ENCODE data around the gene SLC13A3.

DNA sequence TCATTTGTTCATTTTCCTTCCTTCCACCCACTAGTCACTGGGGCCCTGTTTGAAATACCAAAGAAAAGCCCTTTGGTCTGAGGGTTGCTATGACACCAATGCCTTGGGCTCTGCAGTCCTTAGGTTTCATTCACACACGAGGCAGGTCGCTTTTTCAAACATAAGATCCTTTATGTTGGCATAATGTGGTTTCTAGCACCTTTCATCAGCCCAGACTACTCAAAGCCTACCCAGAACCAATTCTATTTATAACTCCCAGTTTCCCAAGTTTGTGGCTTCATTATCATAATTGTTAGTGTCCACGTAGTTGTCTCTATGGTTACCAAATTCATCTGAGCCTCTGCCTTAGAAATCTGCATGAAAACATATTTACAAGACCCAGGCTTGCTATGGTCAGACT lies 44.6 kb upstream of the SLC13A3 start:
- TF ChIP-seq, protein P1, sequence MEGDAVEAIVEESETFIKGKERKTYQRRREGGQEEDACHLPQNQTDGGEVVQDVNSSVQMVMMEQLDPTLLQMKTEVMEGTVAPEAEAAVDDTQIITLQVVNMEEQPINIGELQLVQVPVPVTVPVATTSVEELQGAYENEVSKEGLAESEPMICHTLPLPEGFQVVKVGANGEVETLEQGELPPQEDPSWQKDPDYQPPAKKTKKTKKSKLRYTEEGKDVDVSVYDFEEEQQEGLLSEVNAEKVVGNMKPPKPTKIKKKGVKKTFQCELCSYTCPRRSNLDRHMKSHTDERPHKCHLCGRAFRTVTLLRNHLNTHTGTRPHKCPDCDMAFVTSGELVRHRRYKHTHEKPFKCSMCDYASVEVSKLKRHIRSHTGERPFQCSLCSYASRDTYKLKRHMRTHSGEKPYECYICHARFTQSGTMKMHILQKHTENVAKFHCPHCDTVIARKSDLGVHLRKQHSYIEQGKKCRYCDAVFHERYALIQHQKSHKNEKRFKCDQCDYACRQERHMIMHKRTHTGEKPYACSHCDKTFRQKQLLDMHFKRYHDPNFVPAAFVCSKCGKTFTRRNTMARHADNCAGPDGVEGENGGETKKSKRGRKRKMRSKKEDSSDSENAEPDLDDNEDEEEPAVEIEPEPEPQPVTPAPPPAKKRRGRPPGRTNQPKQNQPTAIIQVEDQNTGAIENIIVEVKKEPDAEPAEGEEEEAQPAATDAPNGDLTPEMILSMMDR (conservative IDR thresholded peaks at IDR 0.05 in 1 of 2, IDR thresholded peaks at IDR 0.05 in 1 of 2; ENCODE audit: extremely low read depth in 1 of 2, insufficient read depth in 1 of 2, low read depth in 1 of 2, low read length in 2 of 2): no peak
- TF ChIP-seq EZH2 (IDR thresholded peaks at IDR 0.05; ENCODE audit: borderline replicate concordance, low read length): no peak

All from mammary epithelial cell (primary cell).